Liver (tissue), 9 donors: Measurements from ENCODE around the gene FAM222A. TPM values are rescaled to one million over a fixed set of nuclear protein-coding genes. Genes with fewer than 3 reads are reported as not detected.

ENCODE experiments used
- DNase-seq: peaks from one replicate; pipeline ENCODE4 v3.0.0-alpha.2; 2017; ENCODE audit warnings: low spot score
- H3K27ac ChIP-seq, 2 donors: one replicate each; pipeline ENCODE4 v1.7.0; 2013; ENCODE audit warnings: inconsistent platforms in 2 of 2, low read length in 2 of 2, control low read depth in 1 of 2, low read depth in 1 of 2, mild to moderate bottlenecking in 1 of 2
- H3K27me3 ChIP-seq, 4 donors: one replicate each; pipeline versions ENCODE4 v1.6.1 to v1.7.0; 2013; ENCODE audit warnings: low read length in 3 of 4, inconsistent platforms in 1 of 4, mild to moderate bottlenecking in 1 of 4, moderate library complexity in 1 of 4; ENCODE audit not compliant: control insufficient read depth in 4 of 4, insufficient read depth in 4 of 4
- H3K36me3 ChIP-seq, 4 donors: one replicate each; pipeline versions ENCODE4 v1.6.1 to v1.7.0; 2013; ENCODE audit warnings: low read length in 3 of 4, mild to moderate bottlenecking in 3 of 4, low read depth in 1 of 4, moderate library complexity in 1 of 4; ENCODE audit not compliant: control insufficient read depth in 4 of 4, insufficient read depth in 3 of 4
- H3K4me1 ChIP-seq, 4 donors: one replicate each; pipeline versions ENCODE4 v1.6.1 to v1.7.0; 2013; ENCODE audit warnings: low read length in 3 of 4, mild to moderate bottlenecking in 3 of 4, moderate library complexity in 1 of 4; ENCODE audit not compliant: control insufficient read depth in 4 of 4, insufficient read depth in 4 of 4
- H3K4me3 ChIP-seq, 3 donors: one replicate each; pipeline versions ENCODE4 v1.6.1 to v1.7.0; 2013; ENCODE audit warnings: low read length in 3 of 3, control low read depth in 1 of 3, low read depth in 1 of 3, mild to moderate bottlenecking in 1 of 3
- H3K9ac ChIP-seq, 2 donors: one replicate each; pipeline ENCODE4 v1.7.0; 2013; ENCODE audit warnings: low read length in 2 of 2, mild to moderate bottlenecking in 2 of 2, moderate library complexity in 2 of 2, control low read depth in 1 of 2, low read depth in 1 of 2
- H3K9me3 ChIP-seq, 4 donors: one replicate each; pipeline versions ENCODE4 v1.6.1 to v1.7.0; 2013; ENCODE audit warnings: low read length in 3 of 4; ENCODE audit not compliant: control insufficient read depth in 4 of 4
- ATF3 ChIP-seq: IDR thresholded peaks from 2 replicates; pipeline ENCODE4 v1.6.1; 2016; ENCODE audit warnings: antibody characterized with exemption
- EGR1 ChIP-seq, 2 donors: IDR thresholded peaks; 2 replicates each; pipeline ENCODE4 v1.6.1; 2016 to 2018; ENCODE audit warnings: antibody characterized with exemption in 2 of 2, low read depth in 2 of 2
- FOXA1 ChIP-seq: IDR thresholded peaks from 2 replicates; pipeline ENCODE4 v1.6.1; 2016; ENCODE audit warnings: antibody characterized with exemption
- FOXA2 ChIP-seq: IDR thresholded peaks from 2 replicates; pipeline ENCODE4 v1.6.1; 2016; ENCODE audit warnings: antibody characterized with exemption
- GABPA ChIP-seq, 2 donors: IDR thresholded peaks in 1 of 2; conservative IDR thresholded peaks in 1 of 2; 2 replicates each; pipeline ENCODE4 v1.6.1; 2016; ENCODE audit warnings: antibody characterized with exemption in 2 of 2, mild to moderate bottlenecking in 1 of 2, moderate library complexity in 1 of 2
- HNF4A ChIP-seq, 2 donors: conservative IDR thresholded peaks; 2 replicates each; pipeline ENCODE4 v1.6.1; 2016; ENCODE audit warnings: antibody characterized with exemption in 2 of 2, mild to moderate bottlenecking in 2 of 2
- JUND ChIP-seq, 2 donors: IDR thresholded peaks; 2 replicates each; pipeline ENCODE4 v1.6.1; 2016; ENCODE audit warnings: antibody characterized with exemption in 2 of 2
- MAX ChIP-seq: IDR thresholded peaks from 2 replicates; pipeline ENCODE4 v1.6.1; 2016; ENCODE audit warnings: antibody characterized with exemption
- NR2F2 ChIP-seq: IDR thresholded peaks from 2 replicates; pipeline ENCODE4 v1.6.1; 2016; ENCODE audit warnings: antibody characterized with exemption
- REST ChIP-seq: IDR thresholded peaks from 2 replicates; pipeline ENCODE4 v1.6.1; 2016; ENCODE audit warnings: antibody characterized with exemption, mild to moderate bottlenecking
- RXRA ChIP-seq, 2 donors: IDR thresholded peaks; 2 replicates each; pipeline ENCODE4 v1.6.1; 2017 to 2018; ENCODE audit warnings: antibody characterized with exemption in 2 of 2, mild to moderate bottlenecking in 1 of 2
- SP1 ChIP-seq: IDR thresholded peaks from 2 replicates; pipeline ENCODE4 v1.6.1; 2018; ENCODE audit warnings: antibody characterized with exemption, mild to moderate bottlenecking
- YY1 ChIP-seq: IDR thresholded peaks from 2 replicates; pipeline ENCODE4 v1.6.1; 2016; ENCODE audit warnings: antibody characterized with exemption, mild to moderate bottlenecking
- ZBTB33 ChIP-seq: IDR thresholded peaks from 2 replicates; pipeline ENCODE4 v1.6.1; 2016; ENCODE audit warnings: antibody characterized with exemption
- WGBS: extraction: QIAGEN DNeasy Blood & Tissue Kit; methylation state at CpG from one replicate; pipeline ENCODE4 v1.1.7; 2013; 5-methylcytosine and 5-hydroxymethylcytosine counted together
- polyA plus RNA-seq, 2 donors: library from polyadenylated mRNA; stranded (reverse) in 1 of 2; unstranded in 1 of 2; fragments of 200-250 nt in 1 of 2; fragments of >200 nt in 1 of 2; fragmentation: Nextera tagmentation in 1 of 2; extraction: Ambion mirVana in 1 of 2; gene quantifications; one replicate each; pipeline versions ENCODE4 v1.2.1 to v1.2.3, GENCODE V29; 2013 to 2015
- total RNA-seq, 2 donors: library from RNA; depleted of rRNA; stranded (reverse); fragments of >200 nt; gene quantifications; one replicate each; pipeline ENCODE4 v1.2.3, GENCODE V29; 2014
- TF ChIP-seq, protein P1 (sequence below): fragments of 150-350 bp; IDR thresholded peaks from 2 replicates; pipeline ENCODE4 v1.5.1; 2017; ENCODE audit warnings: improper control_type of control experiment, low read depth, low read length; ENCODE audit not compliant: missing input control
- donor health status: healthy.
- donor health status: healthy.
- donor health status: healthy.
- donor health status: healthy.
- donor health status: healthy.

FAM222A gene
- total and polyA plus RNA-seq, 4 donors, result 0.97 to 2.2 (median 1.9) TPM

- no peaks in the 10 kb centered on the region for H3K9me3 ChIP-seq
- no peak overlapping the region for H3K27ac ChIP-seq
- no peaks in the 10 kb centered on the region for H3K36me3 ChIP-seq
- DNase-seq, result no peak
- no peak overlapping the region for H3K4me3 ChIP-seq
- no peaks in the 10 kb centered on the region for H3K4me1 ChIP-seq
- 96% methylated on average over 2 of the region's 2 CpGs for WGBS
- H3K9ac ChIP-seq, result no peak overlapping the region
- no peak for TF ChIP-seq ATF3
- TF ChIP-seq FOXA1, result no peak
- no peak for TF ChIP-seq RXRA (IDR thresholded peaks at IDR 0.05)
- no peak for TF ChIP-seq REST
- TF ChIP-seq, protein P1, sequence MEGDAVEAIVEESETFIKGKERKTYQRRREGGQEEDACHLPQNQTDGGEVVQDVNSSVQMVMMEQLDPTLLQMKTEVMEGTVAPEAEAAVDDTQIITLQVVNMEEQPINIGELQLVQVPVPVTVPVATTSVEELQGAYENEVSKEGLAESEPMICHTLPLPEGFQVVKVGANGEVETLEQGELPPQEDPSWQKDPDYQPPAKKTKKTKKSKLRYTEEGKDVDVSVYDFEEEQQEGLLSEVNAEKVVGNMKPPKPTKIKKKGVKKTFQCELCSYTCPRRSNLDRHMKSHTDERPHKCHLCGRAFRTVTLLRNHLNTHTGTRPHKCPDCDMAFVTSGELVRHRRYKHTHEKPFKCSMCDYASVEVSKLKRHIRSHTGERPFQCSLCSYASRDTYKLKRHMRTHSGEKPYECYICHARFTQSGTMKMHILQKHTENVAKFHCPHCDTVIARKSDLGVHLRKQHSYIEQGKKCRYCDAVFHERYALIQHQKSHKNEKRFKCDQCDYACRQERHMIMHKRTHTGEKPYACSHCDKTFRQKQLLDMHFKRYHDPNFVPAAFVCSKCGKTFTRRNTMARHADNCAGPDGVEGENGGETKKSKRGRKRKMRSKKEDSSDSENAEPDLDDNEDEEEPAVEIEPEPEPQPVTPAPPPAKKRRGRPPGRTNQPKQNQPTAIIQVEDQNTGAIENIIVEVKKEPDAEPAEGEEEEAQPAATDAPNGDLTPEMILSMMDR, result no peak
- no peak for TF ChIP-seq MAX
- TF ChIP-seq HNF4A (conservative IDR thresholded peaks at IDR 0.05), result no peak
- no peak for TF ChIP-seq EGR1 (IDR thresholded peaks at IDR 0.05; ENCODE audit: low read depth in 2 of 2)
- H3K27me3 ChIP-seq, result no peaks in the 10 kb centered on the region
Measured at GRCh38 chr12:109697270-109697553, 16.4 kb upstream of the FAM222A start.

- Histone ChIP-seq H3K27ac (no peak overlapping the region), H3K4me3 (no peak overlapping the region), H3K27me3 (no peaks in the 10 kb centered on the region), H3K9ac (no peak overlapping the region), H3K4me1 (no peaks in the 10 kb centered on the region), H3K9me3 (no peaks in the 10 kb centered on the region), H3K36me3 (no peaks in the 10 kb centered on the region)
- DNase-seq, result peak; percentile 62
- 87% methylated on average over 11 of the region's 11 CpGs for WGBS
- TF ChIP-seq NR2F2 (no peak), ZBTB33 (no peak), JUND (IDR thresholded peaks at IDR 0.05) (no peak), FOXA1 (no peak), RXRA (IDR thresholded peaks at IDR 0.05) (no peak), REST (no peak), MAX (no peak), GABPA (IDR thresholded peaks at IDR 0.05 in 1 of 2, conservative IDR thresholded peaks at IDR 0.05 in 1 of 2) (no peak), YY1 (no peak), SP1 (no peak), FOXA2 (no peak), HNF4A (conservative IDR thresholded peaks at IDR 0.05) (no peak), ATF3 (no peak), EGR1 (IDR thresholded peaks at IDR 0.05; ENCODE audit: low read depth in 2 of 2) (no peak)
Measured at GRCh38 chr12:109697877-109698468, 15.7 kb upstream of the FAM222A start.
